OCI-LY7 (cell line): ENCODE results near the gene TTC14. TPM values are rescaled to one million over a fixed set of nuclear protein-coding genes. Genes with fewer than 3 reads are reported as not detected.

Experiments
- BruUV-seq: library from RNA; stranded (reverse); fragments of 400-500 nt; replicated peaks from 2 replicates; lab custom pipeline; 2021; lab: Mats Ljungman, UMichigan
- CTCF ChIA-PET: fragments of 300-600 bp; sonication (Branson Sonifier 250); formaldehyde crosslinking; loops from one replicate; lab custom pipeline; 2022; ENCODE audit warnings: antibody characterized with exemption; ENCODE audit not compliant: unreplicated experiment; lab: Charles Lee
- POLR2A ChIA-PET: fragments of 300-600 bp; sonication (Branson Sonifier 250); formaldehyde crosslinking; loops from one replicate; lab custom pipeline; 2022; ENCODE audit warnings: antibody characterized with exemption; lab: Charles Lee
- DNase-seq: peaks from one replicate; pipeline ENCODE4 v3.0.0-alpha.2; 2015; ENCODE audit warnings: low spot score
- H2AFZ ChIP-seq: fragments of 200-600 bp; sonication (generic), shearing (Covaris generic); 2 replicates; pipeline ENCODE4 v1.6.1; 2014; ENCODE audit warnings: mild to moderate bottlenecking, antibody characterized with exemption, low read length, moderate library complexity
- H3K27ac ChIP-seq: fragments of 200-600 bp; sonication (generic); 2 replicates; pipeline ENCODE4 v1.5.1; 2014; ENCODE audit warnings: mixed run types, low read depth, mild to moderate bottlenecking, moderate library complexity, low read length, inconsistent platforms; ENCODE audit not compliant: poor library complexity, severe bottlenecking
- H3K36me3 ChIP-seq: fragments of 200-600 bp; sonication (generic); 2 replicates; pipeline ENCODE4 v1.6.1; 2014; ENCODE audit warnings: mild to moderate bottlenecking, antibody characterized with exemption, low read length, moderate library complexity, mixed read lengths; ENCODE audit not compliant: insufficient read depth
- H3K4me1 ChIP-seq: fragments of 200-600 bp; sonication (generic); 2 replicates; pipeline ENCODE4 v1.5.1; 2014; ENCODE audit warnings: mild to moderate bottlenecking, low read length; ENCODE audit not compliant: insufficient read depth, poor library complexity, severe bottlenecking
- H3K4me2 ChIP-seq: fragments of 200-600 bp; sonication (generic); 2 replicates; pipeline ENCODE4 v1.6.1; 2014; ENCODE audit warnings: mild to moderate bottlenecking, low read length
- H3K4me3 ChIP-seq: fragments of 200-600 bp; sonication (generic); 2 replicates; pipeline ENCODE4 v1.5.1; 2014; ENCODE audit warnings: mild to moderate bottlenecking, low read depth, low read length; ENCODE audit not compliant: poor library complexity, severe bottlenecking
- H3K79me2 ChIP-seq: fragments of 200-600 bp; sonication (generic); 2 replicates; pipeline ENCODE4 v1.6.1; 2016; ENCODE audit warnings: low read depth, mild to moderate bottlenecking, low read length, moderate library complexity, mixed read lengths; ENCODE audit not compliant: insufficient read depth
- H3K9me2 ChIP-seq: fragments of 200-600 bp; sonication (generic); 2 replicates; pipeline ENCODE4 v1.6.1; 2016; ENCODE audit warnings: mild to moderate bottlenecking, low read length, mixed read lengths; ENCODE audit not compliant: insufficient read depth
- H3K9me3 ChIP-seq: fragments of 200-600 bp; sonication (generic); 2 replicates; pipeline ENCODE4 v1.6.1; 2014; ENCODE audit warnings: mild to moderate bottlenecking, mixed run types, low read length, mixed read lengths
- H4K20me1 ChIP-seq: fragments of 200-600 bp; sonication (generic); 2 replicates; pipeline ENCODE4 v1.6.1; 2014; ENCODE audit warnings: mild to moderate bottlenecking, antibody characterized with exemption, low read length, moderate library complexity, mixed read lengths; ENCODE audit not compliant: insufficient read depth
- CTCF ChIP-seq: fragments of 200-600 bp; sonication (generic); conservative IDR thresholded peaks from 2 replicates; pipeline ENCODE4 v1.5.1; 2014; ENCODE audit warnings: mild to moderate bottlenecking, antibody characterized with exemption, low read length, moderate library complexity, mixed read lengths
- EZH2phosphoT487 ChIP-seq: fragments of 200-600 bp; sonication (generic); IDR thresholded peaks from 2 replicates; pipeline ENCODE4 v1.6.1; 2018; ENCODE audit warnings: low read depth, borderline replicate concordance, mild to moderate bottlenecking, mixed run types, antibody characterized with exemption, low read length, moderate library complexity, mixed read lengths
- intact Hi-C: fragments of 100-400 bp; cut with micrococcal nuclease; formaldehyde crosslinking; loops from one replicate; pipeline ENCODE4 v1.10.0; 2022; ENCODE audit not compliant: unreplicated experiment
- small RNA-seq: library from RNA; depleted of rRNA; stranded (forward); fragments of <200 nt; gene quantifications from one replicate; pipeline ENCODE3, GENCODE V24; 2014
- total RNA-seq, 2 experiments: library from RNA; depleted of rRNA in 1 of 2; stranded (reverse); fragments of >200 nt in 1 of 2; shearing (Covaris generic) in 1 of 2; gene quantifications; 2 replicates each; pipeline ENCODE4 v1.2.3, GENCODE V29; 2014 to 2022

Gene TTC14
- total RNA-seq, 2 experiments from 2014 or later: 52.4 to 72.9 TPM

- Histone ChIP-seq H3K4me2 (no peak overlapping the region), H3K9me2 (no peaks in the 10 kb centered on the region), H3K4me1 (no peaks in the 10 kb centered on the region), H3K27ac (no peak overlapping the region), H3K4me3 (no peak overlapping the region), H3K9me3 (no peaks in the 10 kb centered on the region), H3K79me2 (no peaks in the 10 kb centered on the region), H3K36me3 (no peaks in the 10 kb centered on the region), H4K20me1 (no peaks in the 10 kb centered on the region), H2AFZ (no peak overlapping the region)
- ChIA-PET POLR2A (no interaction called here), CTCF (no interaction called here)
- DNase-seq: no peak
- TF ChIP-seq CTCF: no peak
- TF ChIP-seq EZH2phosphoT487: no peak
- no TSS peak for BruUV-seq
- intact Hi-C loops: no loop called here
Measured at GRCh38 chr3:180657094-180657493, 55.1 kb downstream of the TTC14 start.

Small RNAs within 50 kb of the gene (small RNA-seq; reads per million reads assigned to genes)
- not detected for gene AC068298.1
- not detected for gene RNU6-486P

Other genes starting within 250 kb of the TTC14 start
- gene CCDC39, start 77.3 kb downstream of the TTC14 start, total RNA-seq (2014; rRNA removed; shearing (Covaris generic)): 0.03 TPM in 1 of 2 replicates, not detected in the other
- gene CCDC39, start 77.3 kb downstream of the TTC14 start, total RNA-seq (2022): not detected in 2 replicates